ENCODE measurements around the gene ABCA8.

The ABCA8 gene

GRCh38 chr17:68834328-68834836, 120.8 kb downstream of the ABCA8 start:
- Histone ChIP-seq H3K4me1 (ENCODE audit: low read length) (no peaks in the 10 kb centered on the region), H3K79me2 (ENCODE audit: low read length) (no peaks in the 10 kb centered on the region), H2AFZ (ENCODE audit: low read length) (no peak overlapping the region), H3K4me3 (ENCODE audit: low read length) (no peak overlapping the region), H3K27me3 (replicated peaks; ENCODE audit: insufficient read depth, low read length) (no peaks in the 10 kb centered on the region), H4K20me1 (ENCODE audit: insufficient read depth, low read length) (no peaks in the 10 kb centered on the region), H3K4me2 (ENCODE audit: low read depth, low read length) (no peak overlapping the region), H3K9ac (ENCODE audit: low read length) (no peak overlapping the region), H3F3A (ENCODE audit: insufficient read depth, low read length) (no peaks in the 10 kb centered on the region), H3K9me3 (replicated peaks; ENCODE audit: insufficient read depth, low read length) (no peaks in the 10 kb centered on the region), H3K27ac (ENCODE audit: low read length) (no peak overlapping the region), H3K9me2 (replicated peaks; ENCODE audit: insufficient read depth, low read length) (no peaks in the 10 kb centered on the region), H3K36me3 (replicated peaks; ENCODE audit: insufficient read depth, low read length) (no peaks in the 10 kb centered on the region)
- TF ChIP-seq EZH2 (optimal IDR thresholded peaks at IDR 0.05; ENCODE audit: low read depth, low read length) (no peak), EZH2phosphoT487 (IDR thresholded peaks at IDR 0.05; ENCODE audit: low read length) (no peak), CTCF (IDR thresholded peaks at IDR 0.05; ENCODE audit: low read length) (no peak)
- DNase-seq: no peak

GRCh38 chr17:68832109-68832802, 122.9 kb downstream of the ABCA8 start:
- H3K27me3 ChIP-seq (replicated peaks; ENCODE audit: insufficient read depth, low read length): no peaks in the 10 kb centered on the region
- no peaks in the 10 kb centered on the region for H3K79me2 ChIP-seq (ENCODE audit: low read length)
- H3K4me2 ChIP-seq (ENCODE audit: low read depth, low read length): no peak overlapping the region
- H3K9ac ChIP-seq (ENCODE audit: low read length): no peak overlapping the region
- H2AFZ ChIP-seq (ENCODE audit: low read length): no peak overlapping the region
- no peaks in the 10 kb centered on the region for H3K9me2 ChIP-seq (replicated peaks; ENCODE audit: insufficient read depth, low read length)
- H3K9me3 ChIP-seq (replicated peaks; ENCODE audit: insufficient read depth, low read length): no peaks in the 10 kb centered on the region
- H4K20me1 ChIP-seq (ENCODE audit: insufficient read depth, low read length): no peaks in the 10 kb centered on the region
- no peak for TF ChIP-seq EZH2 (optimal IDR thresholded peaks at IDR 0.05; ENCODE audit: low read depth, low read length)
- no peak for TF ChIP-seq EZH2phosphoT487 (IDR thresholded peaks at IDR 0.05; ENCODE audit: low read length)
- TF ChIP-seq CTCF (IDR thresholded peaks at IDR 0.05; ENCODE audit: low read length): no peak
- H3K36me3 ChIP-seq (replicated peaks; ENCODE audit: insufficient read depth, low read length): no peaks in the 10 kb centered on the region
- H3K27ac ChIP-seq (ENCODE audit: low read length): no peak overlapping the region
- no peaks in the 10 kb centered on the region for H3F3A ChIP-seq (ENCODE audit: insufficient read depth, low read length)
- no peaks in the 10 kb centered on the region for H3K4me1 ChIP-seq (ENCODE audit: low read length)
- no peak for DNase-seq
- no peak overlapping the region for H3K4me3 ChIP-seq (ENCODE audit: low read length)

- Histone ChIP-seq H3F3A (ENCODE audit: insufficient read depth, low read length) (no peaks in the 10 kb centered on the region), H3K4me2 (ENCODE audit: low read depth, low read length) (no peak overlapping the region), H3K27ac (ENCODE audit: low read length) (no peak overlapping the region), H3K36me3 (replicated peaks; ENCODE audit: insufficient read depth, low read length) (no peaks in the 10 kb centered on the region), H3K4me3 (ENCODE audit: low read length) (no peak overlapping the region), H3K4me1 (ENCODE audit: low read length) (no peaks in the 10 kb centered on the region), H2AFZ (ENCODE audit: low read length) (no peak overlapping the region), H3K9me3 (replicated peaks; ENCODE audit: insufficient read depth, low read length) (no peaks in the 10 kb centered on the region), H3K79me2 (ENCODE audit: low read length) (no peaks in the 10 kb centered on the region), H3K9ac (ENCODE audit: low read length) (no peak overlapping the region), H4K20me1 (ENCODE audit: insufficient read depth, low read length) (no peaks in the 10 kb centered on the region), H3K27me3 (replicated peaks; ENCODE audit: insufficient read depth, low read length) (no peaks in the 10 kb centered on the region), H3K9me2 (replicated peaks; ENCODE audit: insufficient read depth, low read length) (no peaks in the 10 kb centered on the region)
- TF ChIP-seq EZH2 (optimal IDR thresholded peaks at IDR 0.05; ENCODE audit: low read depth, low read length): no peak
- TF ChIP-seq EZH2phosphoT487 (IDR thresholded peaks at IDR 0.05; ENCODE audit: low read length): no peak
- TF ChIP-seq CTCF (IDR thresholded peaks at IDR 0.05; ENCODE audit: low read length): no peak
- DNase-seq: no peak
Observed at GRCh38 chr17:68831170-68831569, 124.0 kb downstream of the ABCA8 start.
